ENCODE measurements around the gene PKD1. TPM values are rescaled to one million over a fixed set of nuclear protein-coding genes. Genes with fewer than 3 reads are reported as not detected.

The PKD1 gene
- total RNA-seq, 1 experiment from 2014 or later = 58.9 TPM

DNA sequence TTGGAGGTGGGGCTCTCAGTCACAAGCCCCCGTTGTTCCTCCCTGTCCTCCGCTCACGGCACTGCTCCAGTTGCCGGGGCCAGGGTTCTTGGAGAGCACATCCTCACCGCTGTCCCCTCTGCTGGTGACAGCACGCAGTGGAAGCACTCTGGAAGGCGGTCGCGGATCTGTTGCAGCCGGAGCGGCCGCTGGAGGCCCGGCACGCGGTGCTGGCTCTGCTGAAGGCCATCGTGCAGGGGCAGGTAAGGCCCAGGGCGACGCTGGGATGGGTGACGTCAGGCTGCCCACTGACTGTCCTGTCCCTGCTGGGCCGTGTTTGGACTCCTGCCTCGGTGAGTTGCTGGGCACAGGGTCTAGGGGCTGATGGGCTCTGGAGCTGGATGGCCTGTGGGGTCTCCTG, 82.5 kb downstream of the PKD1 start:
- Histone ChIP-seq H3K9me2 (replicated peaks; ENCODE audit: low read length) (no peaks in the 10 kb centered on the region), H3F3A (ENCODE audit: low read length, unreplicated experiment) (no peaks in the 10 kb centered on the region), H3K36me3 (ENCODE audit: low read depth, low read length) (no peaks in the 10 kb centered on the region; the same call in 1 of the 2 replicates), H3K9me3 (ENCODE audit: low read length) (no peaks in the 10 kb centered on the region), H3K27ac (ENCODE audit: low read length) (no peak overlapping the region), H2AFZ (ENCODE audit: low read length) (no peak overlapping the region), H3K27me3 (ENCODE audit: low read length) (no peaks in the 10 kb centered on the region), H3K9ac (ENCODE audit: low read length) (no peak overlapping the region), H3K4me1 (ENCODE audit: insufficient read depth, low read length) (no peaks in the 10 kb centered on the region; the same call in 1 of the 2 replicates), H3K4me3 (ENCODE audit: low read length) (no peak overlapping the region), H3K79me2 (ENCODE audit: low read length) (peaks cover 15% of the 10 kb centered on the region), H3K4me2 (ENCODE audit: low read length) (no peak overlapping the region), H4K20me1 (ENCODE audit: low read length) (no peaks in the 10 kb centered on the region)
- no TSS peak for BruUV-seq (replicated peaks)
- ChIA-PET POLR2A (ENCODE audit: unreplicated experiment) (no interaction called here), CTCF (no interaction called here)
- intact Hi-C loops (cut with micrococcal nuclease) = no loop called here
- no peak for DNase-seq
- no peak for ATAC-seq
- no peak for TF ChIP-seq EZH2phosphoT487 (IDR thresholded peaks at IDR 0.05; ENCODE audit: borderline replicate concordance, low read length)
- TF ChIP-seq EZH2 (IDR thresholded peaks at IDR 0.05; ENCODE audit: low read length, unreplicated experiment) = no peak
- TF ChIP-seq, protein P1, sequence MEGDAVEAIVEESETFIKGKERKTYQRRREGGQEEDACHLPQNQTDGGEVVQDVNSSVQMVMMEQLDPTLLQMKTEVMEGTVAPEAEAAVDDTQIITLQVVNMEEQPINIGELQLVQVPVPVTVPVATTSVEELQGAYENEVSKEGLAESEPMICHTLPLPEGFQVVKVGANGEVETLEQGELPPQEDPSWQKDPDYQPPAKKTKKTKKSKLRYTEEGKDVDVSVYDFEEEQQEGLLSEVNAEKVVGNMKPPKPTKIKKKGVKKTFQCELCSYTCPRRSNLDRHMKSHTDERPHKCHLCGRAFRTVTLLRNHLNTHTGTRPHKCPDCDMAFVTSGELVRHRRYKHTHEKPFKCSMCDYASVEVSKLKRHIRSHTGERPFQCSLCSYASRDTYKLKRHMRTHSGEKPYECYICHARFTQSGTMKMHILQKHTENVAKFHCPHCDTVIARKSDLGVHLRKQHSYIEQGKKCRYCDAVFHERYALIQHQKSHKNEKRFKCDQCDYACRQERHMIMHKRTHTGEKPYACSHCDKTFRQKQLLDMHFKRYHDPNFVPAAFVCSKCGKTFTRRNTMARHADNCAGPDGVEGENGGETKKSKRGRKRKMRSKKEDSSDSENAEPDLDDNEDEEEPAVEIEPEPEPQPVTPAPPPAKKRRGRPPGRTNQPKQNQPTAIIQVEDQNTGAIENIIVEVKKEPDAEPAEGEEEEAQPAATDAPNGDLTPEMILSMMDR (conservative IDR thresholded peaks at IDR 0.05; ENCODE audit: low read depth, low read length) = no peak

DNA sequence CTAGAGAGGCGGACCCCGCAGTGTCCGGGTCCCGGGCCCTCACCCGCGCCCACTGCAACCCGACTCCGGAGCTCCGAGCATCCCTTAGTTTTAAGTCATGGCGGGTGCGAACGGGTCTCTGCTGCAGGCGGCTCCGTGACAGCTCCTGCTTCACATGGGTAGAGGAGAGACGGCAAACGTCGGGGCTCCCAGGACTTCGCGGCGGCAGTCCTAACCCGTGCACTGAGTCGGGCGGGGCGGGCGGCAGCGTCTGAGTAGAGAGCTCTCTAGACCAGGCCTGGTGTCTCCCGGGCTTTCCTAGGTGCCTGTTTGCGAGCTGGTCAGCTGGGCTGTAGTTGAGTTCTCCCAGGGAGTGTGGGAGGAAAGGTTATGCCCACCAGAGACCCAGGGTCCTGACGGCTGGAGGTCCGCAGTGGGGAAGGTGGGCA, 87.6 kb downstream of the PKD1 start:
- no peaks in the 10 kb centered on the region for H4K20me1 ChIP-seq (ENCODE audit: low read length)
- H3F3A ChIP-seq (ENCODE audit: low read length, unreplicated experiment) = no peaks in the 10 kb centered on the region
- H3K36me3 ChIP-seq (ENCODE audit: low read depth, low read length) = no peaks in the 10 kb centered on the region
- peaks cover 44% of the 10 kb centered on the region for H3K79me2 ChIP-seq (ENCODE audit: low read length)
- peak overlapping the region; percentile 94 for H3K4me3 ChIP-seq (ENCODE audit: low read length)
- CTCF ChIA-PET = no interaction called here
- intact Hi-C loops (cut with micrococcal nuclease) = no loop called here
- H3K27ac ChIP-seq (ENCODE audit: low read length) = no peak overlapping the region
- BruUV-seq (replicated peaks) = no TSS peak
- H3K9ac ChIP-seq (ENCODE audit: low read length) = peak overlapping the region; percentile 84
- H3K4me1 ChIP-seq (ENCODE audit: insufficient read depth, low read length) = peaks cover 33% of the 10 kb centered on the region
- no peaks in the 10 kb centered on the region for H3K9me3 ChIP-seq (ENCODE audit: low read length)
- no peaks in the 10 kb centered on the region for H3K9me2 ChIP-seq (replicated peaks; ENCODE audit: low read length)
- H3K4me2 ChIP-seq (ENCODE audit: low read length) = peak overlapping the region; percentile 99
- POLR2A ChIA-PET (ENCODE audit: unreplicated experiment) = interaction anchor here (0.8 to 1.0 kb wide), 2 partner anchors 9 to 15 kb away, joined by 3 read pairs; no protein-coding TSS in a partner anchor
- TF ChIP-seq EZH2phosphoT487 (IDR thresholded peaks at IDR 0.05; ENCODE audit: borderline replicate concordance, low read length) (no peak), EZH2 (IDR thresholded peaks at IDR 0.05; ENCODE audit: low read length, unreplicated experiment) (no peak)
- TF ChIP-seq, protein P1 (conservative IDR thresholded peaks at IDR 0.05; ENCODE audit: low read depth, low read length) = no peak
- DNase-seq (no peak), ATAC-seq (peak; percentile 8)
- H2AFZ ChIP-seq (ENCODE audit: low read length) = peak overlapping the region; percentile 83
- no peaks in the 10 kb centered on the region for H3K27me3 ChIP-seq (ENCODE audit: low read length)

DNA sequence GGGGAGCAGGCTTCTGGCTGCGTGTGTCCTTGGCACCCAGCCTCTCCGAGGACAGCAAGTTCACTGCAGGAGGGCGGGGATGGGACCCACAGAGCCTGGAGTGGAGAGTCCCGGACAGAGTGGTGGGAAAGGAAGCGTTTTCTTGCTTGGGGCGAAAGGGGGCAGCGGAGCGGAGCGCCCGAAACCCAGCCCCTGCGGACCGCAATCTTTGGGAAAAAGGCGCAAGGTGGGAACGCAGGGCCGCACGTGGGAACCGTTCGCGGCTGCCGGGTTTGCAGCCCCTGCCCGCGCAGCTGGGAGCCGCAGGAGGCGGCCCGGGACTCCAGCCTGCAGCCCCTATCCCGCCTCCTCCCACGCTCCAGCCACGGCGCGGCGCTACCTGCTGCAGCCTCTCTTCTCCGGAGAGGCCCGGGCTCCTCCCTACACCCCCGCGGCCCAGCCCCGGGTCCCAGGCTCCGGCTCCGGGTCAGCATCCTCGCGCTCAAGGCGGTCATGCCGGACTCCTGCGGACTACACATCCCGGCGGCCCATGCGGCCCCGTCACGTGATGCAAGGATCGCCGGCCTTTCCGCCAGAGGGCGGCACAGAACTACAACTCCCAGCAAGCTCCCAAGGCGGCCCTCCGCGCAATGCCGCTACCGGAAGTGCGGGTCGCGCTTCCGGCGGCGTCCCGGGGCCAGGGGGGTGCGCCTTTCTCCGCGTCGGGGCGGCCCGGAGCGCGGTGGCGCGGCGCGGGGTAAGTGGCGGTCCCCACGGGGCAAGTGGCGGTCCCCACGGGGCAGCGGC, 88.2 kb downstream of the PKD1 start, which contains the start of the genes NTHL1 and TSC2:
NTHL1 (minus strand) TSS at position 505 of the 786 bp plus-strand sequence; CDS start at position 494, 11 bp downstream.
TSC2 (plus strand) TSS at position 656 of the 786 bp plus-strand sequence. CDS start 631 bp downstream, outside the sequence.
- no peaks in the 10 kb centered on the region for H3F3A ChIP-seq (ENCODE audit: low read length, unreplicated experiment)
- H3K9me3 ChIP-seq (ENCODE audit: low read length) = no peaks in the 10 kb centered on the region
- peak within 1 kb of the TSS; percentile 84 for H3K9ac ChIP-seq (ENCODE audit: low read length)
- TF ChIP-seq, protein P1 (conservative IDR thresholded peaks at IDR 0.05; ENCODE audit: low read depth, low read length) = peak; percentile 12; the same call in 1 of the 2 replicates
- TF ChIP-seq EZH2phosphoT487 (IDR thresholded peaks at IDR 0.05; ENCODE audit: borderline replicate concordance, low read length) (no peak), EZH2 (IDR thresholded peaks at IDR 0.05; ENCODE audit: low read length, unreplicated experiment) (no peak)
- no peaks in the 10 kb centered on the region for H4K20me1 ChIP-seq (ENCODE audit: low read length)
- H2AFZ ChIP-seq (ENCODE audit: low read length) = peak within 1 kb of the TSS; percentile 83
- ChIA-PET POLR2A (ENCODE audit: unreplicated experiment) (interaction anchor here (0.6 to 1.0 kb wide), 3 partner anchors 9 to 14 kb away, joined by 3 read pairs; no protein-coding TSS in a partner anchor), CTCF (interaction anchor here (0.7 kb wide), 1 partner anchor 25 kb away, joined by 3 read pairs; no protein-coding TSS in a partner anchor)
- no TSS peak for BruUV-seq (replicated peaks)
- peak within 1 kb of the TSS; percentile 94 for H3K4me3 ChIP-seq (ENCODE audit: low read length)
- DNase-seq (peak; percentile 92), ATAC-seq (peak; percentile 91)
- H3K79me2 ChIP-seq (ENCODE audit: low read length) = peaks cover 44% of the 10 kb centered on the region
- no peaks in the 10 kb centered on the region for H3K9me2 ChIP-seq (replicated peaks; ENCODE audit: low read length)
- H3K4me1 ChIP-seq (ENCODE audit: insufficient read depth, low read length) = peaks cover 36% of the 10 kb centered on the region
- intact Hi-C loops (cut with micrococcal nuclease) = no loop called here
- H3K27ac ChIP-seq (ENCODE audit: low read length) = peak within 1 kb of the TSS; percentile 71
- H3K36me3 ChIP-seq (ENCODE audit: low read depth, low read length) = no peaks in the 10 kb centered on the region
- no peaks in the 10 kb centered on the region for H3K27me3 ChIP-seq (ENCODE audit: low read length)
- peak within 1 kb of the TSS; percentile 99 for H3K4me2 ChIP-seq (ENCODE audit: low read length)
